Heart left ventricle (tissue), 13 donors: ENCODE measurements around the gene TMEM89.

ENCODE experiments used
- POLR2A ChIP-seq, 2 donors: fragments of 450-650 bp; IDR thresholded peaks; one replicate each; pipeline ENCODE4 v1.6.1; 2017; ENCODE audit warnings: antibody characterized with exemption in 2 of 2, mild to moderate bottlenecking in 2 of 2, moderate library complexity in 2 of 2
- TF ChIP-seq, protein P1 (sequence below), 12 donors: fragments of 200-600 bp; sonication (generic) in 4 of 12; IDR thresholded peaks; one replicate each; pipeline versions ENCODE4 v1.5.0 to v1.8.0; 2018 to 2022; ENCODE audit warnings: antibody characterized with exemption in 12 of 12, mild to moderate bottlenecking in 5 of 12
- donor health status: ischemic (EF 13 %, LVEDD 7.1; RV severe dilation, severe dysfunction).
- donor health status: DM: no; HTN: yes; CAD: no.
- donor health status: DM: no; HTN: no; CAD: no.
- donor health status: ischemic (EF 25% LVEDD 6.9; RV normal size, moderate dysfunction).
- donor health status: ischemic (EF 25% LVEDD 5.7; RV mildly dilated, moderate dysfunction).
- donor health status: ischemic (EF 35%, LVEDD 5.7; RV mildly dilated, moderate dysfunction).
- donor health status: nonischemic (EF 11% LVEDD 7.7; RV severe dilation, severe dysfunction).
- donor health status: DM: yes; HTN: yes; CAD: no.
- donor health status: PGD.
- donor health status: ischemic (EF 29% LVEDD 5.4; RV normal size, mild dysfunction).
- donor health status: nonischemic (EF 23%, LVEDD 6.1; RV moderate dilation, normal function).

DNA sequence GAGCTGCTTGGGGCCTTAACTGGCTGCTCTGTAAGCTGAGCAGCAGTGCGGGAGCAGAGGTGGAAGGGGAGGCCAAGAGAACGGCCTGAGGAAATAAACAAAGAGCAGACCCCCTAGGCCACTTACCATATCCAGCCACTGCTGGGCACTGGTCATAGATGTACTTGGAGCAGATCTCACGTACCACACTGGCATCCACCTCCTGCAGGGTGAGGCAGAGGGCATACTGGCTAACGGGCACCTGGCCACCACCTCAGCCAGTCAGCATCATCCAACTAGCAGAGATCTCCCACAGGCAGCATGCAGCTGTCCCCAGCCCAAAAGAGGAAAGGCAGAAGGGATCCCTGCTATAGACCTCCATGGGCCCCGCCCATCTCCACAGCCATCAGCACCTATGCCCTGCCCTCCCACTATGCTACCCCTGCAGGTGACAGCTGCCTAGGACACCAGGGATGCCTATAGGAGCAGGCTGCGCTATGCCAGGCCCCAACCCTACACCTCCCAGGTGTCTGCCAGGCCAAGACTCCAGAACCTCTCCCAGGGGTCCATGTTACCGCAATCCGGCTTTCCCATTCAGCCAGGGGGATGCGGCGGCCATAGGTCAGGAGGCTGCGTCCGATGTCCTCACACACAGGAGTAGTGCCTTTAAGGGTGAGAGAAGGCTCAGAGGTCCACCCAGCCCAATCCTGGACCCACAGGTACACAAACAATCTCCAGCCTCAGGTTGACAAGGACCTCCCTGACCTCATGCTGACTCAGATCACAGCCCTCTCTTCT is 21.9 kb downstream of the TMEM89 start:
- TF ChIP-seq POLR2A (IDR thresholded peaks at IDR 0.05), result no peak
- TF ChIP-seq, protein P1, sequence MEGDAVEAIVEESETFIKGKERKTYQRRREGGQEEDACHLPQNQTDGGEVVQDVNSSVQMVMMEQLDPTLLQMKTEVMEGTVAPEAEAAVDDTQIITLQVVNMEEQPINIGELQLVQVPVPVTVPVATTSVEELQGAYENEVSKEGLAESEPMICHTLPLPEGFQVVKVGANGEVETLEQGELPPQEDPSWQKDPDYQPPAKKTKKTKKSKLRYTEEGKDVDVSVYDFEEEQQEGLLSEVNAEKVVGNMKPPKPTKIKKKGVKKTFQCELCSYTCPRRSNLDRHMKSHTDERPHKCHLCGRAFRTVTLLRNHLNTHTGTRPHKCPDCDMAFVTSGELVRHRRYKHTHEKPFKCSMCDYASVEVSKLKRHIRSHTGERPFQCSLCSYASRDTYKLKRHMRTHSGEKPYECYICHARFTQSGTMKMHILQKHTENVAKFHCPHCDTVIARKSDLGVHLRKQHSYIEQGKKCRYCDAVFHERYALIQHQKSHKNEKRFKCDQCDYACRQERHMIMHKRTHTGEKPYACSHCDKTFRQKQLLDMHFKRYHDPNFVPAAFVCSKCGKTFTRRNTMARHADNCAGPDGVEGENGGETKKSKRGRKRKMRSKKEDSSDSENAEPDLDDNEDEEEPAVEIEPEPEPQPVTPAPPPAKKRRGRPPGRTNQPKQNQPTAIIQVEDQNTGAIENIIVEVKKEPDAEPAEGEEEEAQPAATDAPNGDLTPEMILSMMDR (IDR thresholded peaks at IDR 0.05), result no peak
